HG02981 (cell line): Measurements from ENCODE around the gene LMAN1L.

Experiments used
- ATAC-seq: cut with Tn5 transposase; IDR thresholded peaks from one replicate; pipeline ENCODE4 v1.9.1; 2021; ENCODE audit warnings: mild to moderate bottlenecking, moderate library complexity; ENCODE audit not compliant: unreplicated experiment

Gene LMAN1L

DNA sequence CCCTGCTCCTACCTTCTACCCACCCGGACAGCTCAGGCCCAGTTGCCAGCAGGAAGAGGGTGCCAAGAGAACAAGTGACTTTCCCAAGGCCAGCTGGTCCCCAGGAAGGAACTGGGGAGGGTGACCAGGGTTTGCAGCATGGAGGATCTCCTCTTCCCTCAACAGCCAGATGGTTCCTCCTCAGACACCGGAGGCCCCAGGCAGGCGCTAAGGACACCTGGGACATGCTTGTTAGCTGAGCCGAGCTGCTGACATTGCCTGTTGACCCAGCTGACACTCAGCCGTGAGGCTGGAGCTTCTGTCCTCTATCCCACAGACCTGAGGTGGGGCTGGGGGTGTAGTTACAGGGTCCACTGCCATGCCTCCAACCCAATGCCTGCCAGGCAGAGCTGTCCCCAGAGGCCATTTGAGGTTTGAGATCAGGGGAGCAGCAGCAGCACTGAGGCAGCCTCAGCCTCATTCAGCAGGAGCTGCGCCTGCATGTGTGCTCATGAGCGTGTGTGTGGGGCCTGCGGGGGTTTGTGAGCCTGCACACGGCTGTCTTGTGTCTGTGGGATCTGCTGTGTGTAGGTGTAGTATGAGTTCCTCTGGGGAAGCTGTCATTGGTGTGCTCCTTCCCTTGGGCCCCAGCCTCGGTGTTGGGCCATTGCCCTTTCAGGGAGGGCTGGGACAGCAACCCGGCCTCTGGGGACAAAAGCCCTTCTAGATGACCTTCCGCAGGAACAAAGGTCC, 20.9 kb downstream of the LMAN1L start:
- ATAC-seq: no peak

GRCh38 chr15:74835312-74835823, 22.7 kb downstream of the LMAN1L start:
- ATAC-seq: no peak

DNA sequence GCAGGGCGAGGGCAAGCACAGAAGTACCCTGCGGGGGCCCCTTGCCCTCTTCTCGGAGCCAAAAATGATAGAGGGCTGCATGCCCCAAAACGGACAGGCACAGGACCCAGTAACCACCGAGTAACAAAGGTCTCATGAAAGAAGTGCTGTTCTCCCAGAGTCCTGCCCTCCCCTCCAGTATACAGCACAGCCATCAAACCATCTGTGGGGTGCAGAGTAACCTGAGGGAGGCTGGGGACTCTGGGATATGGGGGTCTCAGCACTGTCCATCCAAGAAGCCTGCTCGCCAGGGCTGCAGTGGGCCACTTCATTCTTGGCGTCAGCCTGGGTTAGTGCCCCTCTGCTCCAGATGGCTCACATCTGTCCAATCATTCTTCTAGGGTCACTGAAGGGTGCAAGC, 24.2 kb downstream of the LMAN1L start:
- ATAC-seq: no peak

DNA sequence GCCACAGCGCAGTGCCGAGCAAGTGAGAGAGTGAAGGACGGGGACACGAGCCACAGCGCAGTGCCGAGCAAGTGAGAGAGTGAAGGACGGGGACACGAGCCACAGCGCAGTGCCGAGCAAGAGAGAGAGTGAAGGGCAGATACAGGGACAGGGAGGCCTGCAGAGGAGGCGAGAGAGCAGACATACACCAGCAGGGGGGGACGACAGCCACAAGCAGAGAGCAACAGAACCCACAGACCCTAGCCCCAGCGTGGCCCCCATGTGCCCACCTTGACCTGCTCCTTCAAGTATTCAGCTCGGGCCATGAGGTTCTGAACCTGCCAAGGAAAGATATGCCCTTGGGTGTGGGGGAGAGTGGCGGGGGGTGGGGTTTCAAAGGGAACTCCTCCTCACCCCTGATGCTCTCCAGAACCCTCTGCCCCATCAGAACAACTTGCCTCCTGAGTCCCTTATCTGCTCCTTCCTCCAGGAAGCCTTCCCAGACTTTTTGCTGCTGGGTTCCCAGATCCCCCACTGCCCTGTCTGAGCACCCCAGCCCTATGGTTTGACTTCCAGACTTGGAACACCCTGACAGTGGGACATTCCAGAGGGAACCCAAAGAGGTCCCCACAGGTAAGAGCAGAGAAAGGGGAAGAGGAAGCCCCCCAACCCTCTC, 25.0 kb downstream of the LMAN1L start:
- ATAC-seq: no peak

DNA sequence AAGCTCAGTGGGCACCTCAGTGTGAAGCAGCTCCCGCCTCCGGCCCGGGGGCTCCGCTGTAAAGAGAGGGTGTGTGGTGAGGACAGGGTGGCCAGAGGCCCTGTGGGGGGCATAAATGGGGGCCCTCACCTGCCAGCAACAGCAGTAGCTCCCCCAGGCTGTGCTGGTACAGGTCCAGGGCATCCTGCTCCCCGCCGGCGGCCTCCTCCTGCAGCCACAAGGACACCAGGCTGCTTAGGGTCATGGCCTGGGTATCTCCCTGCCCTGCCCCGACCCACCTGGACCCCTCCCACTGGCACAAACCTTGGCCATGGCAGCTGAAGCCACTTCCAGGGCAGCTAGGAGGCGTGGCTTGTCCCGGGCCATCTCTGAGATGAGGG, 25.5 kb downstream of the LMAN1L start:
- ATAC-seq: no peak

- ATAC-seq: no peak
Observed at GRCh38 chr15:74838746-74839525, 26.3 kb downstream of the LMAN1L start.

- ATAC-seq: no peak
Observed at GRCh38 chr15:74839526-74840395, 27.1 kb downstream of the LMAN1L start.

DNA sequence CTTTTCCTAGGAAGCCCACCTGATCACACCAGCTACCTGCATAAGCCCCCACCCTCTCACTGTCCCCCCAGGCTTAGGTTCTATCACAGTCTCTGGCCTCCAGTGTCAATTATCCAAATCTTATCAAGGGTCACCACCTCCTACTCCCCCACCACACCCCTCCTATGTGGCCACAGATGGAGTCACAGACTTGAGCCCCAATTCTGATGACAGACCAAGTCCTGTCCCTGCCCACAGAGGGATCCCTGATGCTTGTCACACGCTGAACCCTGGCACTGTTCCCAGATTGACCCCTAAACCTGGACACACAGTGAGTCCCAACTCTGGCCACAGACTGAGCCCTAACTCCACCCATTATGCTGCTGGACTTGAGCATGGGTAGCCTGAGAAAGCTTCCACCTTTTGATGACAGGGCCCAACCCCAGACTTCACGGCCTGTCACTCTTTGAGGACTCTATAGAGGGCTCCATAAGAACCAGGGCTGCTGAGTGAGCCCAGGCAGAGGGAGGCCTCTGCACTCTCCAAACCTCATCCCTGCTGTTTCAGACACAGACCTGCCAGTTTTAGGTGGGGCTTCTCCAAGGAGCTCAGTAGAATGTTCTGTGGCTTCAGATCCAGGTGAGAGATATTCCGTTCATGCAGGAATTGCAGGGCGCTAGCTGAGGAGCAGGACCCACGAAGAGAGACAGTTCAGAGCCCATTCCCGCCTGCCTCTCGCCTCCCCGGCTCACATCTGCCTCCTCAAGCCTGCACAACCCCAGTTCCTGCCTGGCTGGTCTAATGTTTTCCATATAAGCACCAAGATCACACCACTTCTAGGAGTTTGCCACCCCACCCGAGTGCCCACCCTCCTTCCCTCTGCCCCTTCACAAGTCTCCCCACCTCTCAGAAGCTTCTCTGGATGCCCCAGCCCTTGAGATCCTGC, 28.5 kb downstream of the LMAN1L start:
- no peak for ATAC-seq

DNA sequence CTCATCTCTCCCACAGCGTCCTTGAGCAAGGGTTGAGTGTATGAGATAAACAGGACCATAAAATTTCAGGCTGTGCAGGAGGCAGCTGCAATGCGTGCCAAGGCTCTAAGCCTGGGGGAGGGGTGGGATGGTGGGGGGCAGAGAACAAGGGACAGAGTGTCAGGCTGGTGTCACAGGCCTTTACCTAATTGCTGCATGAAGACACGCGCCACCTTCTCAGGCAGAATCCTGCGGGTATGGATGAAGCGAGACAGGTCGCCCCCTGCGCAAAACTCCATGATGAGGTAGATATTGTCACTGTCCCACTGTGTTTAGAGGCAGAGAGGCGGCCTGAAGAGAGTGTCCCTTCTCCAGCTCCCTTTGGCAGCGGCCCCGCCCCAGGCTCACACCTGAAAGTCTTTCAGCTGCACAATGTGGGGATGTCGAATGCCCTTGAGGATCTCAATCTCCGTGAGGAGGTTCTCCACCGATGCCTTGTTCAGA, 29.3 kb downstream of the LMAN1L start:
- no peak for ATAC-seq

- ATAC-seq: peak; percentile 76
Observed at GRCh38 chr15:74842581-74843444, 30.2 kb downstream of the LMAN1L start, which contains the start of gene ULK3. Gene ULK3, minus strand, starts transcription at chr15:74843156. Its CDS starts 51 bp downstream, at chr15:74843105.

- ATAC-seq: no peak
Observed at GRCh38 chr15:74843445-74843828, 30.8 kb downstream of the LMAN1L start.

DNA sequence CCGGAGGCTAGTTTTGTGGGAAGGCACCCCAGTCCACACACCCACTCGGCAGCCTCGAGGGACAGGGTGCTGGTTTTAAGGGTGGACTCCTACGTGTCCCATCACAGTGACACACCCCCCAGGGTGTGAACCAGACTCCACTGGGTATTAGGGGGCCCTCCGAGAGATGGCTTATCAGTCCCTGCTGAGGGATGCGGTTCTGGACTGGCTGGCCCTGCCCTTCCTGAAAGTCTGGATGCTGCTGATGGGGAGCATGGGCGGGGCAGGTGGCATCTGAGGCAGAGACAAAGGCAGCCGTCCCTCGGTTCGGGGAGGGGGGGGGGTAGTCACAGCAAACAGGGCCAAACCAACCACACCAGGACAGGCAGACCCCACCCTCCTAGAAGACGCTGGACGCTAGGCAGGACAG, 31.3 kb downstream of the LMAN1L start:
- no peak for ATAC-seq

DNA sequence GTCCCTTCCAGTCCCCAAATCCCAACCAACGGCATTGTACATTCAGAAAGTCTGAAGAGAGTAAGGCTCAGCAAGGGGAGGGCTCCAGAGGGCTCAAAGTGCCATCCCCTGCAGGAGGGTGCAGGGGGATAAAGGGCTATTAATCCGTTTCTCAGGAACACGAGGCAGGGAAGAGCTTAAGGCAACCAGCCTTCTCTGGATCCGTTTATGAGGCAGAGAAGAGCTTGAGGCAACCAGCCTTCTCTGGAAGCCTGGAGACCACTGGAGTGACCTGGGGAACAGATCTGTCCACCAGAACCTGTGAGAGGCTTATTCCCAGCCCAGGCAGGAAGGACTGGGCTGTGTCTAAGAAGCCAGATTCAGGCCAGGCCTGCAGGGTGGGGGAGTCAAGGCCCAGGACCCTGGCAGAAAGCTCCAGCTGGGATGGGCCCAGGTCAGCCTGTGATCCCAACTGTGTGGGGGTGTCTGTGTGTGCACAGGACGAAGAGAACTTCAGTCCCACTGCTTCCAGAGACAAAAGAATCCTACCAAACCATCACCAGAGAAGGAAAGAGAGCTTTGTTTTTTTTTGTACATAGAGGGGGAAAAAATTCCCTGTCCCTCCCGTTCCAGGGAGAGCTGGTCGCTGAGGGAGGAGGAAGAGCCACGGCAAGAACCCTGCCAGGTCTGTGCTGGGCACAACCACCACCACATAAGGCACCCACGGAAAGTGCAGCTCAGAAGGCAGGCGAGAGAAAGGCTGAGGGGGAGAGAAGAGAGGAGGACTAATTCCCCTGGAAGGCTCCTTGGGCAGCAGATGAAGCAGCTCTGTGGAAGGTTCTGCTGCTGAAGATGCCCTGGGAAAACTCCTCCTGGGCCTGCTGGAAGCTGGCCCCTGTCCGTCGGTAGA, 31.9 kb downstream of the LMAN1L start:
- no peak for ATAC-seq

DNA sequence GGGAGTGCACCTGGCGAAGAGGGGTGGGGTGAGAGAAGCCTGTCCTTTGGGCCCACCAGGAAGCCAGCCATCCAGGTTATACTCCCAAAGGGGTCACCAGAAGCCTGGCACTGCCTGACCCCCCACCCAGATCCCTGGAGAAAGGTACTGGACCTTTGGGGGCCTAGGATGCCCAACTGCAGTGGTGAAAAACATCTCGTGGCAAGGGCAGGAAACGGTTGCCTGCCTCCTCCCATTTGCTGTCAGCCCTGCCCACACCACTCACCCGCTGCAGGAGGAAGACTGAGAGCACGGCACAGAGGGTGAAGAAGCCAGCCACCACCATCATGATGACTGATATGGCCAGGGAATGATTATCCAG, 32.6 kb downstream of the LMAN1L start:
- ATAC-seq: no peak

- ATAC-seq: no peak
Observed at GRCh38 chr15:74845581-74845980, 32.9 kb downstream of the LMAN1L start.

- ATAC-seq: no peak
Observed at GRCh38 chr15:74847432-74847831, 34.8 kb downstream of the LMAN1L start.

DNA sequence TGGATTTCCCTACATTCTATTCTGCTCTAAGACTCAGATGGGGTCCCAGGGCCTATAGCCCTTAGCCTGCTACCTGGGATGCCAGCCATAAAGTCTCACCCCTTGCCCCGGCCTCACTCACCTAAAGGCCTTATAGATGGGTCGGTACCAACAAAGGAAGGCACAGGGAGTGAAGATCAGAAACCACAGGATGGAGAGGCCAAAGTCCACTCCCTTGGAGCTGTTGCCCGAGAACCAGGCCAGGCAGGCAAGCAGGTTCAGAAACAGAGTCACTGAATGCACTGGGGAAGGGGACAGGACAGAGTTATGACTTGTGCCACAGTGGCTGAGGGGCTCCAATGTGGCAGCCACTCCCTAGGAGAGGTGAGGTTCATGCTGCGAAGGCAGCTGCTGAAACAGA, 37.8 kb downstream of the LMAN1L start:
- ATAC-seq: no peak

- ATAC-seq: no peak
Observed at GRCh38 chr15:74851960-74852359, 39.3 kb downstream of the LMAN1L start.
